ENCODE measurements around the gene GPR31.

DNA sequence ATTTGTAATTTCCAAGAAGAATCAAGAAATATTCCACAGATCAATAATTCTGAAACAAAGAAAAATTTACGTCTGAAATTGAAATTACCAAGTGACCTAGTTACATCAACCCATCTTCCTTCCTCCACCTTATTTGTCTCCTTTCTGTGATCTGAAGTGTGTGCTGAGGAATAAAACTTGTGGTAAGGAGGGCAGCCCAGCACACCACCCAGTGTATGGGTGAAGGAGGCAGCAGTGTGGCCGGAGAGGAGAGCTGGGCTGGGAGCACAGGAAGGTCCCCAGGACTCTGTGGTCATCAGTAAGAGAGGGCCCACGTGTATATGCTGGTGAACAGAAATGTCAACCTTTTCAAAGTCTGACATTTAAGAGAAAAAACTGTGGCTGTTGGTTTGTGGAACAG is 46.2 kb downstream of the GPR31 start:
- TF ChIP-seq, protein P1, sequence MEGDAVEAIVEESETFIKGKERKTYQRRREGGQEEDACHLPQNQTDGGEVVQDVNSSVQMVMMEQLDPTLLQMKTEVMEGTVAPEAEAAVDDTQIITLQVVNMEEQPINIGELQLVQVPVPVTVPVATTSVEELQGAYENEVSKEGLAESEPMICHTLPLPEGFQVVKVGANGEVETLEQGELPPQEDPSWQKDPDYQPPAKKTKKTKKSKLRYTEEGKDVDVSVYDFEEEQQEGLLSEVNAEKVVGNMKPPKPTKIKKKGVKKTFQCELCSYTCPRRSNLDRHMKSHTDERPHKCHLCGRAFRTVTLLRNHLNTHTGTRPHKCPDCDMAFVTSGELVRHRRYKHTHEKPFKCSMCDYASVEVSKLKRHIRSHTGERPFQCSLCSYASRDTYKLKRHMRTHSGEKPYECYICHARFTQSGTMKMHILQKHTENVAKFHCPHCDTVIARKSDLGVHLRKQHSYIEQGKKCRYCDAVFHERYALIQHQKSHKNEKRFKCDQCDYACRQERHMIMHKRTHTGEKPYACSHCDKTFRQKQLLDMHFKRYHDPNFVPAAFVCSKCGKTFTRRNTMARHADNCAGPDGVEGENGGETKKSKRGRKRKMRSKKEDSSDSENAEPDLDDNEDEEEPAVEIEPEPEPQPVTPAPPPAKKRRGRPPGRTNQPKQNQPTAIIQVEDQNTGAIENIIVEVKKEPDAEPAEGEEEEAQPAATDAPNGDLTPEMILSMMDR (IDR thresholded peaks at IDR 0.05; ENCODE audit: low read length) = no peak
- TF ChIP-seq EZH2 (IDR thresholded peaks at IDR 0.05; ENCODE audit: borderline replicate concordance, low read length) = no peak

Data from OCI-LY1 (cell line).